ENCODE results near the gene KIF18B.

DNA sequence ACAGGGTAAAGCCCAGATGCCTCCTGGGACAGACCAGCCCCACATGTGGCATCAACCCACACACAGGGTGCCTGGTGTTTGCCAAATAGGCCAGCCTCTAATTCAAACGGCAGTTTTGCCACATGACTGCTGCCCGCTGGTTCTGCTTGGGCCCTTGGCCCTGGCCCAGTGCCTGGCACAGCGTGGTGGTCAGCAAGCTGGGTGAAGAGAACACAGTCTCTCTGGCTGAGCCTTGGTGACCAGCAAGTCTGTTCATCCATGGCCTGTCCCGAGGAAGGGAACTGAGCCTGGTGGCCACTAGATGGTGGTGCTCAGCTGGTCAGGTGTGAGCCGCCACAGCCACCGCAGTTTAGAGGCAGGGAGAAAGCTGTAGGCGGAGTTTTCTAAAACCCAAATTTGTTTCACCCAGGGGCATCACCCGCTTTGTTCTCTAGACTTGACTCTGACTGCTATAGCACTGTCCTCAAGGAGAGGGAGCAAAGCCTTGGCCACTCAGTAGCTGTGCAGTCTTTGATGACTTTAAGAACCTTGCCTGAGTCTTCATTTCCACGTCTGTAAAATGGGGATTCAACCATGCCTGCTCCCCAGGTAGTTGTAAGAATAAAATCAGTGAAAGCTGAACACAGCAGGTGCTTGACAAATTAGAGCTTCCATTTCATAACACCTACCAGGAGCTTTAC is 27.5 kb downstream of the KIF18B start:
- no peak for TF ChIP-seq ETV6 (CRISPR knock-in tag; conservative IDR thresholded peaks at IDR 0.05)
- no peak for TF ChIP-seq ZNF232 (CRISPR knock-in tag; IDR thresholded peaks at IDR 0.05; ENCODE audit: borderline replicate concordance)
